Mammary epithelial cell (primary cell): ENCODE results near the gene VWC2L.

Experiments used
- EZH2 ChIP-seq: IDR thresholded peaks from 2 replicates; pipeline ENCODE4 v1.6.1; 2012; ENCODE audit warnings: low read length, inconsistent platforms, borderline replicate concordance
- TF ChIP-seq, protein P1 (sequence below), 2 donors: IDR thresholded peaks in 1 of 2; conservative IDR thresholded peaks in 1 of 2; 2 replicates each; pipeline ENCODE4 v1.5.1; 2011 to 2012; ENCODE audit warnings: inconsistent platforms in 2 of 2, low read length in 2 of 2, mild to moderate bottlenecking in 2 of 2, control low read depth in 1 of 2, low read depth in 1 of 2; ENCODE audit not compliant: insufficient read depth in 1 of 2; ENCODE audit errors: extremely low read depth in 1 of 2

DNA sequence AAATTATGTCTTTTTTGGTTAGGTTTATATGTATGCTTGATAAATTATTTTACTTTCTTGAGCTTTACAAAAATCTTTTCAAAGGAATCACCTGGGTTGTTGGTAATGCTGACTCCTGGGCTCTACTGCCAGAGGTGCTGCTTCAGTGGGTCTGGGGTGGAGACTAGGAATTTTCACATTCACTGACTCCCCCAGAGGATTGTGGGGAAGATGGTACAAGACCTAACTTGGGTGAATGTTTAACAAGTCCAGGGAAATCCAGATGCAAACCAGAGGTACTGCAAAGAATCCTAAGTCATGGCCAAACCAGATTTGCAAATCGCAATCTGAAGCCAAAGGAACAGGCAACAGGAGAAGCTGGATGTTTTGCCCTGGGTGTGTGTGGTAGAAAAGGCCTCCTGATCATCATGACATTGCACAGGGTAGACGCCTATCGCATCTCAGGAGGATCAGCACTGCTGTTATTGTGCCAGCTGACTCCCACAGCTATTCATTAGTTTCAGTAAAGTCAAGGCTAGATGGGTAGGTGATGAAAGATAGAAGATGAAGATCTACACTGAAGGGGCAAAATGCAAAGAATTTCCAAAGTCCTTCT is 213.4 kb downstream of the VWC2L start:
- TF ChIP-seq, protein P1, sequence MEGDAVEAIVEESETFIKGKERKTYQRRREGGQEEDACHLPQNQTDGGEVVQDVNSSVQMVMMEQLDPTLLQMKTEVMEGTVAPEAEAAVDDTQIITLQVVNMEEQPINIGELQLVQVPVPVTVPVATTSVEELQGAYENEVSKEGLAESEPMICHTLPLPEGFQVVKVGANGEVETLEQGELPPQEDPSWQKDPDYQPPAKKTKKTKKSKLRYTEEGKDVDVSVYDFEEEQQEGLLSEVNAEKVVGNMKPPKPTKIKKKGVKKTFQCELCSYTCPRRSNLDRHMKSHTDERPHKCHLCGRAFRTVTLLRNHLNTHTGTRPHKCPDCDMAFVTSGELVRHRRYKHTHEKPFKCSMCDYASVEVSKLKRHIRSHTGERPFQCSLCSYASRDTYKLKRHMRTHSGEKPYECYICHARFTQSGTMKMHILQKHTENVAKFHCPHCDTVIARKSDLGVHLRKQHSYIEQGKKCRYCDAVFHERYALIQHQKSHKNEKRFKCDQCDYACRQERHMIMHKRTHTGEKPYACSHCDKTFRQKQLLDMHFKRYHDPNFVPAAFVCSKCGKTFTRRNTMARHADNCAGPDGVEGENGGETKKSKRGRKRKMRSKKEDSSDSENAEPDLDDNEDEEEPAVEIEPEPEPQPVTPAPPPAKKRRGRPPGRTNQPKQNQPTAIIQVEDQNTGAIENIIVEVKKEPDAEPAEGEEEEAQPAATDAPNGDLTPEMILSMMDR (conservative IDR thresholded peaks at IDR 0.05 in 1 of 2, IDR thresholded peaks at IDR 0.05 in 1 of 2; ENCODE audit: extremely low read depth in 1 of 2, insufficient read depth in 1 of 2, low read depth in 1 of 2, low read length in 2 of 2), result no peak
- no peak for TF ChIP-seq EZH2
